ENCODE measurements around the gene GINS2. TPM values are rescaled to one million over a fixed set of nuclear protein-coding genes. Genes with fewer than 3 reads are reported as not detected.

Gene GINS2
- total and polyA plus RNA-seq, 2 donors (not counting 1 experiment from before 2014, with no cell fraction given), result 1.8 to 5.5 TPM

DNA sequence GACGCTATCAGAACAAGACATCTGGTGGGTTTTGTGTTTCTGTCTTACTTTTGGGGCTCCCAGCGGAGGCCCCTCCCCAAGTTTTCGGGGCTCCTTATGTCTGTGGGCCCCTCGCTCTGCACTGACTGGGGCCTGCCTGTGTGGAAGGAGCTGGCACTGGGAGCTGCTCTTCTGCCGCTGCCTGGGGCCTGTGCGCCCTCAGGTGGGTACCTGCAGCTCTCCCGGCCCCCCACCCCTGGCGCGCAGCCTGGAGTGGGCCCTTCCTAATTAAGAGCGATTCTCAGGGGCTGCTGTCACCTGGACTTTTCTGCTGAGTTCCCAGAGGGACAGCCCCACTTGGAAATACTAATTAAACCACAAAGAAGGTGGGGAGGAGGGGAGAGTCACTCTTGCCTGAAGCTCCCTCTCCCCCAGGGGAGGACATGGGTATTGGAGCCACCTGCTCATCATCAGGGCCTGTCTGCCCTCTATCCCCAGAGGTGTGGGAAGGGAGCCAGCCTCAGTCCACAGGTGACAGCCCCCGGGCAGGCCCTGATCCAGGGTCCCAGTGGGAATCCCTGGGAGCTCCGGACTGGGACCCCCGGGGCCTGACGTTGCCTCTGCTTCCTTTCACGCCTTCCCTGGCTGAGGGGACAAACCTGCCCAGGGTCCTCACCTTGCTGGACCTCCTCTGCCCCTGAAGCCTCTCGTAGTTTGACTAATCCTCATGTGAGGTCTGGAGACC is 39.2 kb downstream of the GINS2 start:
- H3K4me1 ChIP-seq (ENCODE audit: control insufficient read depth, extremely low read depth, insufficient read depth, low read length), result peaks cover 10% of the 10 kb centered on the region
- no peak for DNase-seq (ENCODE audit: low read depth in 2 of 2)
- no peak overlapping the region for H3K27ac ChIP-seq (ENCODE audit: insufficient read depth, low read length)

DNA sequence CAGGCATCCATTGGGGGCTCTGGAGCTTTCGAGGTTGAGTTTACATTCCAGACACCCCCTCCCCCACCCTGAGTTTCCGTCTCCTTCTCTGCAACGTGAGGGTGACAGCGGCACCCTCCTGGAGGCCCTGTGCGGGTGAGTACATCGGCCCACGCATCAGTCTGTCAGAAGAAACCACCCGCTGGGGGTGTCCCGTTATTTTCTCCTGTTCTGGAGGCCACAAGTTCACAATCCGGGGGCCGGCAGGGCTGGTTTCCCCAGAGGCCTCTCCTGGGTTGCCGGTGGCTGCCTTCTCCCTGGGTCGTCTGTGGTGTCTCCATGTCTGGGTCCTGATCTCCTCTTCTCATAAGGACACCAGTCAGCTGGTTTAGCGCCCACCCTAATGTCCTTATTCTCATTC is 39.9 kb downstream of the GINS2 start:
- Histone ChIP-seq H3K4me2 (ENCODE audit: extremely low read depth, insufficient read depth, low read length) (no peak overlapping the region), H3K27ac (ENCODE audit: insufficient read depth, low read length) (no peak overlapping the region), H3K27me3 (ENCODE audit: control insufficient read depth, insufficient read depth, low read length) (no peaks in the 10 kb centered on the region), H3K79me2 (ENCODE audit: control insufficient read depth, insufficient read depth, low read length) (no peaks in the 10 kb centered on the region), H4K20me1 (ENCODE audit: control insufficient read depth, extremely low read depth, insufficient read depth, low read length) (no peaks in the 10 kb centered on the region), H2AFZ (ENCODE audit: low read length) (no peak overlapping the region), H3K4me3 (replicated peaks in 1 of 4; ENCODE audit: control extremely low read depth in 1 of 4, insufficient read depth in 1 of 4, low read depth in 3 of 4, low read length in 4 of 4) (no peak overlapping the region), H3K9ac (ENCODE audit: insufficient read depth, low read length) (no peak overlapping the region), H3K36me3 (ENCODE audit: control insufficient read depth, insufficient read depth, low read length) (peaks cover 5% of the 10 kb centered on the region), H3K4me1 (ENCODE audit: control insufficient read depth, extremely low read depth, insufficient read depth, low read length) (peaks cover 10% of the 10 kb centered on the region), H3K9me3 (ENCODE audit: control insufficient read depth, insufficient read depth, low read depth, low read length) (no peaks in the 10 kb centered on the region)
- no peak for DNase-seq (ENCODE audit: low read depth in 2 of 2)
- no peak for TF ChIP-seq EZH2 (IDR thresholded peaks at IDR 0.05; ENCODE audit: low read length, missing control alignments)
- TF ChIP-seq, protein P1, sequence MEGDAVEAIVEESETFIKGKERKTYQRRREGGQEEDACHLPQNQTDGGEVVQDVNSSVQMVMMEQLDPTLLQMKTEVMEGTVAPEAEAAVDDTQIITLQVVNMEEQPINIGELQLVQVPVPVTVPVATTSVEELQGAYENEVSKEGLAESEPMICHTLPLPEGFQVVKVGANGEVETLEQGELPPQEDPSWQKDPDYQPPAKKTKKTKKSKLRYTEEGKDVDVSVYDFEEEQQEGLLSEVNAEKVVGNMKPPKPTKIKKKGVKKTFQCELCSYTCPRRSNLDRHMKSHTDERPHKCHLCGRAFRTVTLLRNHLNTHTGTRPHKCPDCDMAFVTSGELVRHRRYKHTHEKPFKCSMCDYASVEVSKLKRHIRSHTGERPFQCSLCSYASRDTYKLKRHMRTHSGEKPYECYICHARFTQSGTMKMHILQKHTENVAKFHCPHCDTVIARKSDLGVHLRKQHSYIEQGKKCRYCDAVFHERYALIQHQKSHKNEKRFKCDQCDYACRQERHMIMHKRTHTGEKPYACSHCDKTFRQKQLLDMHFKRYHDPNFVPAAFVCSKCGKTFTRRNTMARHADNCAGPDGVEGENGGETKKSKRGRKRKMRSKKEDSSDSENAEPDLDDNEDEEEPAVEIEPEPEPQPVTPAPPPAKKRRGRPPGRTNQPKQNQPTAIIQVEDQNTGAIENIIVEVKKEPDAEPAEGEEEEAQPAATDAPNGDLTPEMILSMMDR (conservative IDR thresholded peaks at IDR 0.05 in 1 of 2, IDR thresholded peaks at IDR 0.05 in 1 of 2; ENCODE audit: low read depth in 1 of 2, low read length in 2 of 2), result no peak

More for the DNA sequence above, 39.2 kb downstream of the GINS2 start:
- TF ChIP-seq EZH2 (IDR thresholded peaks at IDR 0.05; ENCODE audit: low read length, missing control alignments), result no peak
- TF ChIP-seq, protein P1 (conservative IDR thresholded peaks at IDR 0.05 in 1 of 2, IDR thresholded peaks at IDR 0.05 in 1 of 2; ENCODE audit: low read depth in 1 of 2, low read length in 2 of 2), result no peak
- Histone ChIP-seq H4K20me1 (ENCODE audit: control insufficient read depth, extremely low read depth, insufficient read depth, low read length) (no peaks in the 10 kb centered on the region), H3K4me2 (ENCODE audit: extremely low read depth, insufficient read depth, low read length) (no peak overlapping the region), H3K9ac (ENCODE audit: insufficient read depth, low read length) (no peak overlapping the region), H3K79me2 (ENCODE audit: control insufficient read depth, insufficient read depth, low read length) (no peaks in the 10 kb centered on the region), H3K27me3 (ENCODE audit: control insufficient read depth, insufficient read depth, low read length) (no peaks in the 10 kb centered on the region), H3K36me3 (ENCODE audit: control insufficient read depth, insufficient read depth, low read length) (peaks cover 11% of the 10 kb centered on the region), H2AFZ (ENCODE audit: low read length) (no peak overlapping the region), H3K4me3 (replicated peaks in 1 of 4; ENCODE audit: control extremely low read depth in 1 of 4, insufficient read depth in 1 of 4, low read depth in 3 of 4, low read length in 4 of 4) (no peak overlapping the region), H3K9me3 (ENCODE audit: control insufficient read depth, insufficient read depth, low read depth, low read length) (no peaks in the 10 kb centered on the region)

DNA sequence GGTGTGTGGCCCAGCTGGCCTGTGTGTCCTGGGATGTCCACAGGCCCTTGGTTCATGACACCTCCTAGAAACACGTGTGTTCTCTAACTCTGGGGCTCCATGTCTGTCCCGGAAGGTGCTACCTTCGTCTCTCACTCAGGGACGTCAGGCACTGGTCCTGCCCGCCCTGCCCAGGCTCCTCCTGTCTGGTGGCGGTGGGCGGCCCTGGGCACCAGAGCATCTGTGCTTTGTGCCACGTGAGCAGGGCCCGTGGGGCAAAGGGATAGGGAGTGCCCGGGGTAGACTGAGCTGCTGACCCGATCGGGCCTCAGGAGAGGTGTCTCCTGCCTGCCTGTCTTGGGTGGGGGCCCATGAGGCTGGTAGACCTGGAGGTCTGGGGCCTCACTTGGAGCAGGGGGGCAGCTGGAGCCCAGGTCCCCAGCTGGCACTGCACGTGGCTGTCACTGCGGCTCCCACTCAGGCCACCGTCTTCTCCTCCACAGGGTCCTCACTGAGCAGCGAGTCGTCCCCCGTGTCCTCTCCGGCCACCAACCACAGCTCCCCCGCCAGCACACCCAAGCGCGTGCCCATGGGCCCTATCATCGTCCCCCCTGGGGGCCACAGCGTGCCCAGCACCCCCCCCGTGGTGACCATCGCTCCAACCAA is 40.6 kb downstream of the GINS2 start:
- Histone ChIP-seq H3K9me3 (ENCODE audit: control insufficient read depth, insufficient read depth, low read depth, low read length) (no peaks in the 10 kb centered on the region), H3K9ac (ENCODE audit: insufficient read depth, low read length) (no peak overlapping the region), H3K4me3 (replicated peaks in 1 of 4; ENCODE audit: control extremely low read depth in 1 of 4, insufficient read depth in 1 of 4, low read depth in 3 of 4, low read length in 4 of 4) (no peak overlapping the region), H3K4me1 (ENCODE audit: control insufficient read depth, extremely low read depth, insufficient read depth, low read length) (peaks cover 4% of the 10 kb centered on the region), H3K27me3 (ENCODE audit: control insufficient read depth, insufficient read depth, low read length) (no peaks in the 10 kb centered on the region), H2AFZ (ENCODE audit: low read length) (no peak overlapping the region), H3K27ac (ENCODE audit: insufficient read depth, low read length) (no peak overlapping the region), H3K79me2 (ENCODE audit: control insufficient read depth, insufficient read depth, low read length) (no peaks in the 10 kb centered on the region), H4K20me1 (ENCODE audit: control insufficient read depth, extremely low read depth, insufficient read depth, low read length) (no peaks in the 10 kb centered on the region), H3K36me3 (ENCODE audit: control insufficient read depth, insufficient read depth, low read length) (peaks cover 1% of the 10 kb centered on the region), H3K4me2 (ENCODE audit: extremely low read depth, insufficient read depth, low read length) (no peak overlapping the region)
- DNase-seq (ENCODE audit: low read depth in 2 of 2), result no peak
- TF ChIP-seq EZH2 (IDR thresholded peaks at IDR 0.05; ENCODE audit: low read length, missing control alignments), result no peak
- TF ChIP-seq, protein P1 (conservative IDR thresholded peaks at IDR 0.05 in 1 of 2, IDR thresholded peaks at IDR 0.05 in 1 of 2; ENCODE audit: low read depth in 1 of 2, low read length in 2 of 2), result no peak

Data from fibroblast of lung (primary cell).